ENCODE measurements around the gene MAPK8IP2. TPM values are rescaled to one million over a fixed set of nuclear protein-coding genes. Genes with fewer than 3 reads are reported as not detected.

The MAPK8IP2 gene
- total RNA-seq, 1 donor from 2014 or later = 1.7 TPM

DNA sequence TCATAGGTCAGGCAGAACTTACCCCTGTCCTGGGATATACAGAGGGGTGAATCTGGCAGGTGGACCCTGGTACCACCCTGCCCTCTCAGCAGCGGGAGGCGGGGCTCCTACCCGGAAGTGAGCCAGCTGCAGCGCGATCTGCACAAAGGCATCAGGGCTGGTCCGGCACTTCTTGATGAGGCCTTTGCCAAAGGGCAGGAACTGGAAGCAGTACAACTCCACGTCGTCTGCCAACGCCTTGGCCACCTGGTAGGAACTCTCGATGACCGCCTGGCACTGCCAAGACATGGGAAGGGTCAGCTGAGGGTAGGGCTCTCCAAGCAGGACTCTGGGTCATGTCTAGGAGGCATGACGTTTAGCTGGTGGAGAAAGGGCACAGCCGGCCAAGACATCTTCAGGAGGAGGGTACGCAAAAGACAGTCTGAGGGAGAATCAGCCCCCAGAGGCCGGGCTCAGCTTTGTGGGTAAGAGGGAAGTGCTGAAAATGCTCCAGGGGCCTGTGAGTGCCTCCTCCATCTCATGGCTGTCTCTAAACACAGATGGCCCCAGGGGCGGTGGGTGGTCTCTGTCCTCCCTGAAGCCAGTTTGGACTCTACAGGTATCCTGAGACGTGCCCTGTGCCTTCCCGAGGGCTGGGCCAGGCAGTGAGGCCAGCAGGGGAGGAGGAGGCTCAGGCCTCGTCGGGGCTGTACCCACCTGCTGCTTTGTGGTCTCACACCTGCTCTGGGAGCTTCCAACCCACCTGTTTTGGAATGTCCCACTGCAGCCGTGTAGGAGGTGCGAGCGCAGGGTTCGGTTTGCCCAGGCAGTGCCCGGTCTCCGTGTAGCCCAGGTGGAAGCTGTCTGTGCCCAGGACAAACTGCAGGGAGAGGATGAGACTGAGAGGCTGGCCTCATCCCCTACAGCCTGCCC, 29.1 kb upstream of the MAPK8IP2 start:
- DNase-seq (peak; percentile 39), ATAC-seq (no peak)
- H3K9me3 ChIP-seq = no peaks in the 10 kb centered on the region
- H3K27me3 ChIP-seq (ENCODE audit: low read depth) = no peaks in the 10 kb centered on the region
- no peaks in the 10 kb centered on the region for H3K4me1 ChIP-seq
- intact Hi-C loops (cut with DNase I) = no loop called here
- TF ChIP-seq, protein P1, sequence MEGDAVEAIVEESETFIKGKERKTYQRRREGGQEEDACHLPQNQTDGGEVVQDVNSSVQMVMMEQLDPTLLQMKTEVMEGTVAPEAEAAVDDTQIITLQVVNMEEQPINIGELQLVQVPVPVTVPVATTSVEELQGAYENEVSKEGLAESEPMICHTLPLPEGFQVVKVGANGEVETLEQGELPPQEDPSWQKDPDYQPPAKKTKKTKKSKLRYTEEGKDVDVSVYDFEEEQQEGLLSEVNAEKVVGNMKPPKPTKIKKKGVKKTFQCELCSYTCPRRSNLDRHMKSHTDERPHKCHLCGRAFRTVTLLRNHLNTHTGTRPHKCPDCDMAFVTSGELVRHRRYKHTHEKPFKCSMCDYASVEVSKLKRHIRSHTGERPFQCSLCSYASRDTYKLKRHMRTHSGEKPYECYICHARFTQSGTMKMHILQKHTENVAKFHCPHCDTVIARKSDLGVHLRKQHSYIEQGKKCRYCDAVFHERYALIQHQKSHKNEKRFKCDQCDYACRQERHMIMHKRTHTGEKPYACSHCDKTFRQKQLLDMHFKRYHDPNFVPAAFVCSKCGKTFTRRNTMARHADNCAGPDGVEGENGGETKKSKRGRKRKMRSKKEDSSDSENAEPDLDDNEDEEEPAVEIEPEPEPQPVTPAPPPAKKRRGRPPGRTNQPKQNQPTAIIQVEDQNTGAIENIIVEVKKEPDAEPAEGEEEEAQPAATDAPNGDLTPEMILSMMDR (IDR thresholded peaks at IDR 0.05) = no peak
- H3K27ac ChIP-seq = no peak overlapping the region
- H3K4me3 ChIP-seq = no peak overlapping the region
- H3K36me3 ChIP-seq = peaks cover 5% of the 10 kb centered on the region

DNA sequence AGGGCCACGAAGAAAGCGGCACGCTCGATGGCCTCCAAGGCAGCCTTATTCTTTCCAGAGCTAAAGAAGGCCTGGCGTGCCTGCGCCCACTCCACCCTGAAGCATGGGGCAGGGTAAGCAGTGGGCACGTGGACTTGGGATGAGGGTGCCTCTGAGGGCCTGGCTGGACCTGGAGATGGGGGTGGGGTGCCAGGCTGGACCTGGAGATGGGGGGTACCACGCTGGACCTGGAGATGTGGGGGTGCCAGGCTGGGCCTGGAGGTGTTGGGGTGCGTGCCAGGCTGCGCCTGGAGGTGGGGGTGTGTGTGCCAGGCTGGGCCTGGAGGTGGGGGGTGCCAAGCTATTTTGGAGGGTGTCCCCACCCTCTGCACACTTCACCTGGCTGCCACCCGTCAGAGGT, 27.6 kb upstream of the MAPK8IP2 start:
- H3K4me3 ChIP-seq = no peak overlapping the region
- no peaks in the 10 kb centered on the region for H3K27me3 ChIP-seq (ENCODE audit: low read depth)
- ATAC-seq = no peak
- DNase-seq = peak; percentile 21
- no peaks in the 10 kb centered on the region for H3K4me1 ChIP-seq
- H3K27ac ChIP-seq = no peak overlapping the region
- intact Hi-C loops (cut with DNase I) = no loop called here
- peaks cover 5% of the 10 kb centered on the region for H3K36me3 ChIP-seq
- no peaks in the 10 kb centered on the region for H3K9me3 ChIP-seq
- TF ChIP-seq, protein P1 (IDR thresholded peaks at IDR 0.05) = no peak

DNA sequence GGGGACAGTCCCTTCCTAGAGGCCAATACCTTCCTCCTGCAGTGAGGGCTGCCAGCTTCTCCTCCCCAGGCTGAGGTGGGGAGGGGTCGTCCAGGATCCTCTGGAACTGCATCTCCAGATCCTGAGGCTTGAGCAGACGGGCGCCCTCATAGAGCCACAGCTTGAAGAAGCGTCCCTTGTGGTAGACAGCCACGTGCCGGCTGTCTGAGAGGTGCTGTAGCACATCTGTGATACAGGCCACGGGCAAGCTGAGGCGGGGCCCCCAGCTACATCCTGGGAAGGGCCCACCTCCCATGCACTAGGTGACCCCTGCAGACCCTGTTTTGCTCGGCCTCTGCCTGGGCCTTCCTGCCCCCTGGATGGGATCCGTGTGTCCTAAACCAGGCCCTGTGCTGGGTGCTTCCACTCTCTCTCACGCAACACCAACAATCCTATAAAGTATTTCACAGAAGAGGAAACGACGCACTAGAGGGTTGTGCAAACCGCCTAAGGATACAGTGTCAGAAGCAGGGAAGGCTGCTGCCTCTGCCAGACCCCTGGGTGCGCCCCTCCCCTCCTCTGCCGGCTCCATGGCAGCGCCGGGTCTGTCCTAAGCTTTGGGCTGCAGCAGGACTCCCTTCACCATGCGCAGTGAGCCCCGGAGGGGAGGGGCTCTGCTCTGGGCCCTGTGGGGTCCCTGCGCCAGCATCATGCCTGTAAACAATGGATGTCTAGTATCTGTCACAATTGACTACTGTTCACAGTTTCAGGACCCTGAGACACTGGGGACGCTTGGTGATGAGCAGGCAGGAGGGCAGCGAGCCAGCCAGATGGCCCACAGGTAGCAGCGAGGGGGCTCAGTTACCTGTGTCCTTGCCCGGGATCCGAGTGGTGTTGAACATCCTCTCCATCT, 26.9 kb upstream of the MAPK8IP2 start:
- Histone ChIP-seq H3K9me3 (no peaks in the 10 kb centered on the region), H3K36me3 (peaks cover 5% of the 10 kb centered on the region), H3K4me1 (no peaks in the 10 kb centered on the region), H3K27ac (no peak overlapping the region), H3K4me3 (no peak overlapping the region), H3K27me3 (ENCODE audit: low read depth) (no peaks in the 10 kb centered on the region)
- peak; percentile 32 for DNase-seq
- intact Hi-C loops (cut with DNase I) = no loop called here
- TF ChIP-seq, protein P1 (IDR thresholded peaks at IDR 0.05) = no peak
- no peak for ATAC-seq

DNA sequence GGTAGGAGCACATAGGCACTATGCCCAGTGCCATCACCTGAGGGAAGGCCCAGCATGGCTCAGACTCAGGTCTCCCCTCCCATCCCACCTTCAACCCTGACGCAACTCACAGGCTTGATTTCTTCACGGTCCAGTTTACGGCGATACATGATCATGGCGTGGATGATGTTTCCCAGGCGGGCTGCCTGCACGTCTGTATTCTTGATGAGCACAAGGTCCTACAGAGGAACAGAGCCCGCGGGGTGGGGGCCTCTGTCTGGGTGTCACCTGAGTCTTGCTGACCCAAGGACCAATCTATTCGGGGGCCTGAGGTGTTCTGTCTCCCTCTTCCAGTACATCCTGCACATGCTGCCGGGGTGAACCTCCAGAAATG, 26.2 kb upstream of the MAPK8IP2 start:
- Histone ChIP-seq H3K27ac (no peak overlapping the region), H3K4me3 (no peak overlapping the region), H3K27me3 (ENCODE audit: low read depth) (no peaks in the 10 kb centered on the region), H3K36me3 (peaks cover 5% of the 10 kb centered on the region), H3K4me1 (no peaks in the 10 kb centered on the region), H3K9me3 (no peaks in the 10 kb centered on the region)
- TF ChIP-seq, protein P1 (IDR thresholded peaks at IDR 0.05) = no peak
- DNase-seq = peak; percentile 35
- no peak for ATAC-seq
- intact Hi-C loops (cut with DNase I) = no loop called here

- Histone ChIP-seq H3K4me1 (no peaks in the 10 kb centered on the region), H3K9me3 (no peaks in the 10 kb centered on the region), H3K27ac (no peak overlapping the region), H3K36me3 (peaks cover 9% of the 10 kb centered on the region), H3K4me3 (no peak overlapping the region), H3K27me3 (ENCODE audit: low read depth) (no peaks in the 10 kb centered on the region)
- ATAC-seq = no peak
- DNase-seq = no peak
- intact Hi-C loops (cut with DNase I) = no loop called here
- TF ChIP-seq, protein P1 (IDR thresholded peaks at IDR 0.05) = no peak
Observed at GRCh38 chr22:50575426-50575941, 25.1 kb upstream of the MAPK8IP2 start.
